Measurements from ENCODE around the gene XYLB.
"Not testable (repeated sequence)": the region's sequence is repeated elsewhere in the genome, so short reads cannot be mapped to it uniquely, and the experiment has no call there.

XYLB gene

GRCh38 chr3:38404286-38404685 lies 57.7 kb downstream of the XYLB start:
- H3K4me1 ChIP-seq, result no peaks in the 10 kb centered on the region
- no peaks in the 10 kb centered on the region for H3K9me3 ChIP-seq
- no peaks in the 10 kb centered on the region for H3K27me3 ChIP-seq (ENCODE audit: low read depth)
- in situ Hi-C loops (cut with MboI; ENCODE audit: low sequenced_read_pairs), result no loop called here
- H3K4me3 ChIP-seq, result no peak overlapping the region
- H3K36me3 ChIP-seq (replicated peaks), result peaks cover 46% of the 10 kb centered on the region
- no peak for DNase-seq (ENCODE audit: low spot score in 2 of 2)

- Histone ChIP-seq H3K27me3 (ENCODE audit: low read depth) (no peaks in the 10 kb centered on the region), H3K36me3 (replicated peaks) (no peaks in the 10 kb centered on the region), H3K4me3 (no peak overlapping the region), H3K4me1 (peaks cover 8% of the 10 kb centered on the region), H3K9me3 (no peaks in the 10 kb centered on the region)
- in situ Hi-C loops (cut with MboI; ENCODE audit: low sequenced_read_pairs), result no loop called here
- no peak for DNase-seq (ENCODE audit: low spot score in 2 of 2)
Observed at GRCh38 chr3:38411591-38411990, 65.0 kb downstream of the XYLB start.

GRCh38 chr3:38420758-38421157 lies 74.2 kb downstream of the XYLB start:
- H3K36me3 ChIP-seq (replicated peaks); in situ Hi-C loops (cut with MboI; ENCODE audit: low sequenced_read_pairs); H3K4me3 ChIP-seq; H3K9me3 ChIP-seq; DNase-seq (ENCODE audit: low spot score in 2 of 2); H3K27me3 ChIP-seq (ENCODE audit: low read depth): not testable (repeated sequence)
- H3K4me1 ChIP-seq, result peaks cover 15% of the 10 kb centered on the region

GRCh38 chr3:38421679-38422336 lies 75.2 kb downstream of the XYLB start:
- peak in 1 of 2 experiments; percentile 42 for DNase-seq (ENCODE audit: low spot score in 2 of 2)
- Histone ChIP-seq H3K36me3 (replicated peaks) (no peaks in the 10 kb centered on the region), H3K4me3 (no peak overlapping the region), H3K4me1 (peaks cover 6% of the 10 kb centered on the region; the same call in 1 of the 2 replicates), H3K9me3 (no peaks in the 10 kb centered on the region), H3K27me3 (ENCODE audit: low read depth) (no peaks in the 10 kb centered on the region)
- in situ Hi-C loops (cut with MboI; ENCODE audit: low sequenced_read_pairs), result no loop called here

- H3K4me3 ChIP-seq; H3K9me3 ChIP-seq; H3K36me3 ChIP-seq (replicated peaks); in situ Hi-C loops (cut with MboI; ENCODE audit: low sequenced_read_pairs); H3K27me3 ChIP-seq (ENCODE audit: low read depth); DNase-seq (ENCODE audit: low spot score in 2 of 2); H3K4me1 ChIP-seq: not testable (repeated sequence)
Observed at GRCh38 chr3:38426798-38427426, 80.3 kb downstream of the XYLB start.

GRCh38 chr3:38432871-38433658 lies 86.5 kb downstream of the XYLB start:
- H3K4me1 ChIP-seq; H3K36me3 ChIP-seq (replicated peaks); DNase-seq (ENCODE audit: low spot score in 2 of 2); in situ Hi-C loops (cut with MboI; ENCODE audit: low sequenced_read_pairs); H3K27me3 ChIP-seq (ENCODE audit: low read depth); H3K4me3 ChIP-seq: not testable (repeated sequence)
- H3K9me3 ChIP-seq, result peaks cover 24% of the 10 kb centered on the region

- in situ Hi-C loops (cut with MboI; ENCODE audit: low sequenced_read_pairs); H3K27me3 ChIP-seq (ENCODE audit: low read depth); H3K36me3 ChIP-seq (replicated peaks); H3K4me1 ChIP-seq; H3K4me3 ChIP-seq; DNase-seq (ENCODE audit: low spot score in 2 of 2): not testable (repeated sequence)
- H3K9me3 ChIP-seq, result peaks cover 28% of the 10 kb centered on the region
Observed at GRCh38 chr3:38433661-38434060, 87.1 kb downstream of the XYLB start.

- in situ Hi-C loops (cut with MboI; ENCODE audit: low sequenced_read_pairs), result not testable (repeated sequence)
Observed at GRCh38 chr3:38438436-38439069, 92.0 kb downstream of the XYLB start.

GRCh38 chr3:38443205-38443604 lies 96.6 kb downstream of the XYLB start:
- H3K4me1 ChIP-seq; H3K4me3 ChIP-seq; H3K27me3 ChIP-seq (ENCODE audit: low read depth); DNase-seq (ENCODE audit: low spot score in 2 of 2); in situ Hi-C loops (cut with MboI; ENCODE audit: low sequenced_read_pairs); H3K9me3 ChIP-seq; H3K36me3 ChIP-seq (replicated peaks): not testable (repeated sequence)

More at GRCh38 chr3:38438436-38439069, 92.0 kb downstream of the XYLB start:
- not testable (repeated sequence) for H3K27me3 ChIP-seq (ENCODE audit: low read depth); H3K4me1 ChIP-seq; H3K9me3 ChIP-seq; H3K36me3 ChIP-seq (replicated peaks); DNase-seq (ENCODE audit: low spot score in 2 of 2); H3K4me3 ChIP-seq

- in situ Hi-C loops (cut with MboI; ENCODE audit: low sequenced_read_pairs), result no loop called here
- H3K4me1 ChIP-seq, result no peaks in the 10 kb centered on the region
- H3K27me3 ChIP-seq (ENCODE audit: low read depth), result no peaks in the 10 kb centered on the region
- no peak for DNase-seq (ENCODE audit: low spot score in 2 of 2)
- H3K36me3 ChIP-seq (replicated peaks), result no peaks in the 10 kb centered on the region
- H3K4me3 ChIP-seq, result no peak overlapping the region
- H3K9me3 ChIP-seq, result no peaks in the 10 kb centered on the region
Observed at GRCh38 chr3:38446085-38446686, 99.6 kb downstream of the XYLB start.

GRCh38 chr3:38446812-38447211 lies 100.2 kb downstream of the XYLB start:
- in situ Hi-C loops (cut with MboI; ENCODE audit: low sequenced_read_pairs), result no loop called here
- Histone ChIP-seq H3K36me3 (replicated peaks) (no peaks in the 10 kb centered on the region), H3K27me3 (ENCODE audit: low read depth) (no peaks in the 10 kb centered on the region), H3K4me1 (no peaks in the 10 kb centered on the region), H3K4me3 (no peak overlapping the region), H3K9me3 (no peaks in the 10 kb centered on the region)
- DNase-seq (ENCODE audit: low spot score in 2 of 2), result no peak

GRCh38 chr3:38450853-38451252 lies 104.3 kb downstream of the XYLB start:
- Histone ChIP-seq H3K4me1 (peaks cover 4% of the 10 kb centered on the region), H3K36me3 (replicated peaks) (no peaks in the 10 kb centered on the region), H3K4me3 (no peak overlapping the region), H3K27me3 (ENCODE audit: low read depth) (no peaks in the 10 kb centered on the region), H3K9me3 (no peaks in the 10 kb centered on the region)
- in situ Hi-C loops (cut with MboI; ENCODE audit: low sequenced_read_pairs), result no loop called here
- no peak for DNase-seq (ENCODE audit: low spot score in 2 of 2)

- Histone ChIP-seq H3K4me3 (peak within 1 kb of the TSS; percentile 77), H3K27me3 (ENCODE audit: low read depth) (no peaks in the 10 kb centered on the region), H3K9me3 (no peaks in the 10 kb centered on the region), H3K4me1 (peaks cover 5% of the 10 kb centered on the region), H3K36me3 (replicated peaks) (no peaks in the 10 kb centered on the region)
- DNase-seq (ENCODE audit: low spot score in 2 of 2), result peak; percentile 79 to 90
- in situ Hi-C loops (cut with MboI; ENCODE audit: low sequenced_read_pairs), result no loop called here
Observed at GRCh38 chr3:38453075-38453912, 106.7 kb downstream of the XYLB start, which contains the start of gene ACVR2B. Gene ACVR2B (plus strand): TSS chr3:38453890. CDS start chr3:38454323, 433 bp downstream.

Data from HAP-1 (cell line).